ENCODE data around the gene ABCD3.
"Not testable (repeated sequence)": the region's sequence is repeated elsewhere in the genome, so short reads cannot be mapped to it uniquely, and the experiment has no call there.

The ABCD3 gene

DNA sequence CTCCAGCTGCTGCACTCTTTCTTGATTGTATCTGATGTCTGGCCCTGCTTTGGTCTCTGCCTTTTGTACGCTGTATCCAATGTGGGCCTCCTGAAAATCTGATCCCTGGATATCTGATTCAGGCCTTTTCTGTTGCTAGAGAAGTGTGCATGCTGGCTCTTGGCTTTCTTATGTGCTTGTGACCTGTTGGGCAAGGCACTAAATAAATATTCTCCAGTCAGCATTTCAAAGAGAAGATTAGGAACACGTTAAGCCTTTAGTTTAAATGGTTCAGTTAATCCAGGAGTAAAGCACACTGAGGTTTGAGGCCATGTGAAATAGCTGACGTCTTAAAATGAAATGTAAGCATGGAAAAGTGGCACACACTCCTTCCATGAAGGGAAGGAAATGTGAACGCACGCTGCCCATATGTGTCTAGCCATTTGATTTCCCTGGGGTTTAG lies 132.6 kb downstream of the ABCD3 start:
- DNase-seq (ENCODE audit: low read depth) = no peak

DNA sequence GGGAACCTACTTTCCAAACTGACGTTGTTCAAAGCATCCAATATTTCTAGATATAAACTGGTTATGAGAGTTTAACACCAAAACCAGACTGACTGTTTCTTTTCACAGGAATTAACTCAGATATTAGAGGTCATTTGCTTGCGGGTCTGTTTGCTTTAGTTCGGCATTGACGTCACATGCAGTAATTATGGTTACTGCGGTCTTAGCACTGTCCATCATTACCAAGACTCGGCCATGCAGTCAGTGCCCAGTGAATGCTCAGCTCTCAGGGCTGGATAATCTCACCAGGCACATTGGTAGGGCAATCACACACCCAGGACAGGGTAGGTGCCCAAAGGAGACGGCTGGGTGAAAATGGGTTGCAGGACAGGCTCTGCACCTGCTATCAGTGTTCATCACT lies 133.3 kb downstream of the ABCD3 start:
- no peak for DNase-seq (ENCODE audit: low read depth)

GRCh38 chr1:94552071-94552586 lies 133.9 kb downstream of the ABCD3 start:
- DNase-seq (ENCODE audit: low read depth) = peak; percentile 59

- peak; percentile 38 for DNase-seq (ENCODE audit: low read depth)
Observed at GRCh38 chr1:94553323-94553730, 135.1 kb downstream of the ABCD3 start.

GRCh38 chr1:94553931-94554330 lies 135.7 kb downstream of the ABCD3 start:
- DNase-seq (ENCODE audit: low read depth) = no peak

DNA sequence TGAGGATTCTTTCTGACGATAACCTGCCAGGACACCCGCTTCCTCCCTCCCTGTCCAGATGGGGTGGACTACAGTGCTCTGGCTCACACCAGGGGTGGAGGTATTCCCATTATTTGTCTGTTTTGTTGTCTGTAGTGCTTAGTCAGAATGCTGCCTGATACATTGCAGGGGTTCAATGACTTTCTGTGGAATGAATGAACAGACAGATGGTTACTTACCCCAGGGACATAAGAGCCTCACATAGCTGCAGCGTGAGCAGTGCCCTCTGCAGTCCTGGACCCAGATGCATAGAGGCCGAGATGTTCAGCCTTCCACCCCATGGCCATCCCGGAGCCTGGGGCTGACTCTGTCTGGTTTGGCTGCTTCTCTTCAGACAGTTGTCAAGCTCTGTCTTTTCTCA lies 136.4 kb downstream of the ABCD3 start:
- DNase-seq (ENCODE audit: low read depth) = no peak

- no peak for DNase-seq (ENCODE audit: low read depth)
Observed at GRCh38 chr1:94555091-94555490, 136.9 kb downstream of the ABCD3 start.

DNA sequence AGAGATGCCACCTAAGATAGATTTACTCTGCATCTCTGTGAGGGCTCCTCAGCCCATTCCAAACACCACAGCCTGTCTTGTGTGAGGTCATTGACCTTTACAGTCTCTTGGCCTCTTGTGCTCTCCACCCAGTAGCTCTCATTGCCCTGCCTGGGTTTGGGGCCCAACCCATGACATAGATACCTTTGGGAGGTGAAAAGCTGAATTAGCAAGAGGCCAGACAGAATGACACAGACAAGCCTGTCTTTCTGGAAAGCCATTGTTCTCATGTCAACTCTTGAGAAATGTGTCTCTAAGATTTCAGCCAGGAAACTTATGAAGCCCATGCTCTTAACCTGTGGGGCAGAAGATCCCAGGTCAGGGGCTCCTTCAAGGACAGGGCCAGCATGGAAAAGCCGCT lies 141.7 kb downstream of the ABCD3 start:
- peak; percentile 37 for DNase-seq (ENCODE audit: low read depth)

DNA sequence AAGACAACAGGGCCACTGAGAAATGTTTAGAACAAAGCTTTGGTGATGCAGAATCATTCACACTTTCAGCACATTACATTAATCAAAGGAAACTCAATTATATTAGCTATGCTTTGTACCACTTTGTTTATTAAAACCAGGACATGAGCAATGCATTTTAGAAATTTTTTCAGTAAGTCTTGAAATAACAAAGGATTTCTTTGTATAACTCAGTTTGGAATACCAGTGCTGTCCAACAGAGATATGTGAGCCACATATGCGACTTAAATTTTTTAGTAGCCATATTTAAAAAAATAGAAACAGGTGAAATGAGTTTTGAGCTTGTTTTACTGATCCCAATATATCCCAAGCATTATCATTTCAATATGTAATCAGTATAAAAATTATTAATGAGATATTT lies 142.1 kb downstream of the ABCD3 start:
- DNase-seq (ENCODE audit: low read depth) = peak; percentile 77

GRCh38 chr1:94562519-94563260 lies 144.5 kb downstream of the ABCD3 start:
- no peak for DNase-seq (ENCODE audit: low read depth)

- DNase-seq (ENCODE audit: low read depth) = no peak
Observed at GRCh38 chr1:94565901-94566300, 147.7 kb downstream of the ABCD3 start.

DNA sequence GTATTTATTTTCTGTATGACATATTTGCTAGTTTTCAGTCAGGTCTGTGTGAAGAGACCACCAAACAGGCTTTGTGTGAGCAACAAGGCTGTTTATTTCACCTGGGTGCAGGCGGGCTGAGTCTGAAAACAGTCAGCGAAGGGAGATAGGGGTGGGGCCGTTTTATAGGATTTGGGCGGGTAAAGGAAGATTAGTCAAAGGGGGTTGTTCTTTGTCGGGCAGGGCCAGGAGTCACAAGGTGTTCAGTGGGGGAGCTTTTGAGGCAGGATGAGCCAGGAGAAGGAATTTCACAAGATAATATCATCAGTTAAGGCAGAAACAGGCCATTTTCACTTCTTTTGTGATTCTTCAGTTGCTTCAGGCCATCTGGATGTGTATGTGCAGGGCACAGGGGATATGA lies 148.2 kb downstream of the ABCD3 start:
- DNase-seq (ENCODE audit: low read depth) = not testable (repeated sequence)

- not testable (repeated sequence) for DNase-seq (ENCODE audit: low read depth)
Observed at GRCh38 chr1:94567975-94568607, 149.9 kb downstream of the ABCD3 start.
